ENCODE data around the gene CACNG4.

CACNG4 gene

GRCh38 chr17:67043283-67043682 lies 78.8 kb downstream of the CACNG4 start:
- DNase-seq (ENCODE audit: low read depth): no peak

- no peak for DNase-seq (ENCODE audit: low read depth)
Measured at GRCh38 chr17:67044016-67044772, 79.7 kb downstream of the CACNG4 start, which contains the start of gene CACNG1. Gene CACNG1, plus strand, starts transcription at chr17:67044554. Its CDS starts 107 bp downstream, at chr17:67044661.

DNA sequence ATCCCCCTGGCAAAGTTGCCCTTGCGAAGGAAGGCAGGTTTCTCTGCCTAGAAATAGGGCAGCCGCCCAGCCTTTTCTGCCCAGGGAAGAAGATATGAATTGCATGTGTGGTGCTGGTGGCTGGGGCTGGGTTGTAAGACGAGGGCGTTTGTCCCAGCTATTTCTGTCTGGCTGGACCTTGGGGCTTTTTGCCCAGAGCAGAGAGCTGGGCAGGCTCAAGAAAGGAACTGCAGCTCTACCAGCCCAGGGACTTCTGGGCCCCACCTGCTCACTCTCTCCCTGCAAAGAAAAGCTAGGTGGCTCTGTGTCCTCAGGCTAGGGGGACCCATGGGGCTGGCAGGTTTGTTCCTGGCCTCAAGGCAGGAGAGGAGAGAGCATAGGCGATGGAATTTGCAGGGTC lies 80.4 kb downstream of the CACNG4 start:
- DNase-seq (ENCODE audit: low read depth): no peak

GRCh38 chr17:67046398-67046797 lies 81.9 kb downstream of the CACNG4 start:
- no peak for DNase-seq (ENCODE audit: low read depth)

DNA sequence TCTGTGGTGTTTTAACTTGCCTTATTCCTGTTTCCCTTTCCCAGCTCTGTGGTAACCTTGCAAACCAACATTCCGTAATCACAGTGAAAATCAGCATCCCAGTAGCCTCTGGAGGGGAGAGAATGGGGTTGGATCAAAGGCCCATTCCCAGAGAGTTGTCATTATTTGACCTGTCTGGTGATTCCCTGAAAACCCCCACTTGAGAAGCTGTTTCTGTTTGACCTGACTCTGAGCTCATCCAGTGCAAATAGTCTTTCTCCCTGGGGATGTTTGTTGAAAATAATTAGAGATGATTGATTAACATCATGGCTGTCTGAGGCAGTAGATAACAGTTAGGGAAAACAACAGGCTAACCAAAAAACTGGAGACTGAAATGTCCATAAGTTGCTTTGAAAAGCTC lies 82.9 kb downstream of the CACNG4 start:
- DNase-seq (ENCODE audit: low read depth): no peak

DNA sequence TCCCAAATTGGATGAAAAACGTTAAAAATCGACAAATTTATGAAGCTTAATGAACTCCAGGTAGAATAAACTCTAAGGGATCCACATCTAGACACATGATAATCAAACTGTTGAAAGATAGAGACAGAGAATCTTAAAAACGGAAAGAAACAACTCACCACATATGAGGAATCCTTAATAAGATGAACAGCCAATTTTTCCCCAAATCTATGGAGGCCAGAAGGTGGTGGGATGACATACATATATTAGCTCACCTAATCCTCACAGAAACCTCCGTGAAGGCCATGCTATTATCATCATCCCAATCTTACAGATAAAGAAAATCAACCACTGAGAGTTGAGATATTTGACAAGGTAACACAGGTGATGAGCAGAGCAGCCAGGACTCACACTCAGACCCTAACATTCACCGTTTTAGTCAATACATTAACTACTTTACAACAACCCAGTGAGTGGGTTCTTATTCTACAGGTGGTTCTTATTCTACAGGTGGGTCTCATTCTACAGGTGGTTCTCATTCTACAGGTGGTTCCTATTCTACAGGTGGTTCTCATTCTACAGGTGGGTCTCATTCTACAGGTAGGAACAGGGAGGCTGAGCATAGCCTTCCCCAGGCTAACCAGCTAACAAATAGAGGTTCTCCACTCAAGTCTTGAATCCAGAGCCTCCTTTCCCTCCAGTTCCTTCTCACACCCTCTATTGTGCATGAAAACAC lies 84.7 kb downstream of the CACNG4 start:
- no peak for DNase-seq (ENCODE audit: low read depth)

DNA sequence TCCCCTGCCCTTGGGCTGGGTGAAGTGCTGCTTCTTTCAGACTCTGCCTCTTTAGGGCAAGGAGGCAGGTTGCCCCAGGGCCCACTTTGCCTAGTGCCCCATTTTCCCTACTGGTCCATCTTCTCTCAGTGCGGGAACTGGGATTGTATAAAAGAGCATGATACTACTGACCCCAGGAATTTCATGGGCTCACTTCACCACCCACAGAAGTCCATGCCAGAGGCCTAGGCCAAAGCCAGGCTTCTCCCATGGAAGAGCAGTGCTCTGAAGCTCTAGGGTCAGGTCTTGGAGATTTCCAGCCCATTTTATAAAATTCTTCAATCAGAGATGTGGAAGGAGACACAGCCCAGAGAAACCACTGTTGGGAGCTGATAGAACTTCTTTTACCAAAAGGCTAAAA lies 85.6 kb downstream of the CACNG4 start:
- DNase-seq (ENCODE audit: low read depth): no peak

DNA sequence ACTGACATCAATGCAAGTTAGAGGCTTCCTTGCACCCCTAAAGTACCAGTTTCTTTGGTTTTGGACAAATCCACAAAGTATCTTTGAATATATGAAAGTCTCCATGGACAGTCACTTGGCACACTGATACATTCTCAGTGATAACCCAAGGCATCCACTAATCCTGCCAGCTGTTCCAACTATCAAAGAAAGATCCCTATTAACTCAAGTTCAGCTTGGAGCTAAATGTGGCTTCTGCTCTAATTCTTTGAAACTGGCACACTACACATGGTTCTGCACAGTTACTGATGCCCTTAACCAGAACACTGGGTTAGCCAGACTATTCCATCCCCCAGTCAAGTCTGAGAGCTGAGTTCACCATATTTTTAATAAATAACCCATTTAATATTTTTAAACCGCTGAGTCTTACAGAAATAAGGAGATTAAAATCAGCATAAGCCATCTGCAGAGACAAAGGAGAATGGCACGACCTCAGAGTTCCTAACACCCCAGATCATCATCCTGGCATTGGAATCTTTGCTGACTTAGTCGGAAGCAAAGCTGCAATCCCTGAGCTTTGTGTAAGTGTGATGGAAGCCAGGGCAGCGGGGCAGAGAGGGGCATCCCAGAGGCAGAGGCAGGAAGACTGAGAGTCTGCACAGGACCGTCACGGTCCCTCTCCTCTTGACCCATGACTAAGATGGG lies 86.1 kb downstream of the CACNG4 start:
- no peak for DNase-seq (ENCODE audit: low read depth)

GRCh38 chr17:67051155-67051538 lies 86.6 kb downstream of the CACNG4 start:
- DNase-seq (ENCODE audit: low read depth): no peak

DNA sequence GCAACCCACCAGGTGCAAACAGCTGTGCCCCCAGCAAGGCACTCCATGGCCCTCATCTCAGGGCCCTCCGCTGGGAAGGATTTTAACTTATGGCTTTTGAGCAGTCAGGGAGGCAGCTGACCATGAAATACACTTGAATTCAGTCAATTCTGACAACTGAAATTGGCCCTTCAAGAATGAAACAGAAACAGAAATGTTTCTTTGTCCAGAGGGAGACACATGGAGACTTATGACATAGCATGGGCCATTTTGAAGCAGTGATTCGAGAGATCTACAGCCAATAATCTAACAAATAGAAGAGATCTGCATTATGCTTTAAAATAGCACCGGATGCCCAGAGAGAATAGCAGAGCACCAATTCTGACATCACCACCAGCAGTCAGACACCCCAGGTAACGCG lies 87.3 kb downstream of the CACNG4 start:
- no peak for DNase-seq (ENCODE audit: low read depth)

GRCh38 chr17:67052720-67053437 lies 88.4 kb downstream of the CACNG4 start:
- no peak for DNase-seq (ENCODE audit: low read depth)

DNA sequence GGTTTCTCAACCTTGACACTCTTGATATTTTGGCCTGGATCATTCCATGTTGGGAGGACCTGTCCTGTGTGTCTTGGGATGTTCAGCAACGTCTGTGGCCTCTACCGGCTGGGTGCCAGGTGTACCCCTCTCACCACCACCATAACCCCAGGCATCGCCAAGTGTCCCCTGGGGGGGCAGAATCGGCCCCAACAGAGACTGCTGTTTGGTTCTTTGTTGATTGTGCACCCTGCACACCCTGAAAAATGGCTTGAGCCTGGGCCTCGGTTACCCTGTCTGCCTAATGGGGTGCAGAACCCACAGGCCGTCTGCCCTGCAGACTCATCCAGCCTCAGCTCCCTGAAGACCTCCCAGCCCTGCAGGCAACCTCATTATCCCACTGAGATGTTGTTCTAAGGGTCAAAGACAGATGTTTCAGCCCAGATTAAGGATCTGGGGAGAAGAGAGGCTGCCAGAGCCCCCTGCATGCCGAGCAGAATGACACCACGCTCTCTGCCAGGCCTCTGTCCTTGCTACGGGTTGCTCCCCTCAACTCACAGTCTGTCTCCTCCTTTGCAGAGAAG lies 89.0 kb downstream of the CACNG4 start:
- no peak for DNase-seq (ENCODE audit: low read depth)

- no peak for DNase-seq (ENCODE audit: low read depth)
Measured at GRCh38 chr17:67054011-67054591, 89.6 kb downstream of the CACNG4 start.

DNA sequence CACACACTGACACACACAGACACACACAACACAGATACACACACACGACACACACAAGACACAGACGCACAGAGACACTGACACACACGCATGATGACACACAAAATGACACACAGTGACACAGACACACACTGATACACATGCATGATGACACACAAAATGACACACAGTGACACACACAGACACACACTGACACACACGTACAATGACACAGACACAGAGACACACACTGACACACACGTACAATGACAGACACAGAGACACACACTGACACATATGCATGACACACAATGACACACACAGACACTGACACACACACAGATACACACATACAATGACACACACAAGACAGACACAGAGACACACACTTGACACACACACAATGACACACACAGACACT lies 90.1 kb downstream of the CACNG4 start:
- no peak for DNase-seq (ENCODE audit: low read depth)

- no peak for DNase-seq (ENCODE audit: low read depth)
Measured at GRCh38 chr17:67055041-67055443, 90.5 kb downstream of the CACNG4 start.

DNA sequence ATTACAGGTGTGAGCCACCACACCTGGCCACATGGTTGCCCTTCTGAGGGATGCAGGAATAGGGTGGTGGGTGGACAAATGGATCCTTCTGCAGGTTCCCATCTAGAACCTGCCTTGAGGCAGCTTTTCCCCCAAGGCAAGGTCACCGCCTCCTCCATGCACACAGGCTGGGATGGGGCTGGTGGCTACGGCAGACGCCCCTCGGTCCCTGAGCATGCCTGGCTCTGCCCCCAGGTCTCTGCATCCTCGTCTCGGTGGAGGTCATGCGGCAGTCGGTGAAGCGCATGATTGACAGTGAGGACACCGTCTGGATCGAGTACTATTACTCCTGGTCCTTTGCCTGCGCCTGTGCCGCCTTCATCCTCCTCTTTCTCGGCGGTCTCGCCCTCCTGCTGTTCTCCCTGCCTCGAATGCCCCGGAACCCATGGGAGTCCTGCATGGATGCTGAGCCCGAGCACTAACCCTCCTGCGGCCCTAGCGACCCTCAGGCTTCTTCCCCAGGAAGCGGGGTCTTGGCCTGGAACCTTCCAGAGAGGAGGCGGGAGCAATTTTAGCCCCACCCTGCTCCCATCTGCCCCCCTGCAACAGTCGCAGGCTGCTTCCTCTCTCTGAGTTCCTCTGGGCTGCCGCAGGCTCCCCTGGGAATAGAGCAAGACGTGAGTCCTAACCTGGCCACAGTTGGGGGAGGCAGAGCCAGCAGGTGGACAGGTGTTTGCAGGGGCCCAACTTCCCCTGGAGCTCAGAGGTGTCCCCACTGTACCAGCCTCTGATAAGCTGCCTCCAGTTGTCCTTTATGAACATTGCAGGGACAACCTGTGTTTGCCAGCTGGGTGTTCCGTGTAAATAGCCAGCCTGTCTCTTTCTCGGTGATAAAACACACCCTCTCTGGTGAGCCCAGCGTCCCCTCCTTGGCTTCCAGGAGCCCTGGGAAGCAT lies 91.6 kb downstream of the CACNG4 start:
- no peak for DNase-seq (ENCODE audit: low read depth)

DNA sequence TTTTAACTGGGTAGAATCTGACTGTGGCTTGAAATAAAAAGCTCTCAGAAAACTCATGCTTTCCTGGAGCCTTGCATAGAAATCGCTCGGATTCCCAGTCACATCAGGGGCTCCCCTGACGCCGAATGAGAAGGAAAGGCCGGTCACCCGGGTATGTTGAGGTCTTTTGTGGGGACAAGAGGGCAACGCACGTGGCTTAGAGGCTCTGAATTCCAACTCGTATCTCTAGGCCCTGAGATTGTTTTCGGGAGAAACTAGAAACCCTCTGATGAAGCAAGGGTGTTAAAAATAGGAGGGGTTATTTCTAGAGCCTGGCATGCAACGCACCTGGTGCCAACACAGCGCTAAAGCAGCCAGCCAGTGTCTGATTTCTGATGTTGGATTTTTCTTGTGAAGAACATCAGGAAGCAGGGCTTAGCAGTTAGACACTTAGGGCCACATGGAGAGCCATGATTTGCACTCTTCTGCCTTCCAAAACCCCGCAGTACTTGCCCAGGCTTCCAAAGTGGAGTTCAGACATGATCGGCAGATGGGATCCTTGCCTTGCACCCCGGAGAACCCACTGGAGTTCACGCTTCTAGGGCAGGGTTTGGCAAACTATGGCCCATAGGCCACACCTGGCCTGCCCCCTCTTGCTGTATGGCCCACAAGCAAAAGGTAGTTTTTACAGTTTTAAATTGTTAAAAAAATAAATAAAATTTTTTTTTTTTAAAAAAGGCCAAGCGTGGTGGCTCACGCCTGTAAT lies 92.4 kb downstream of the CACNG4 start:
- DNase-seq (ENCODE audit: low read depth): no peak

GRCh38 chr17:67058036-67058435 lies 93.5 kb downstream of the CACNG4 start:
- no peak for DNase-seq (ENCODE audit: low read depth)

GRCh38 chr17:67059372-67059771 lies 94.9 kb downstream of the CACNG4 start:
- DNase-seq (ENCODE audit: low read depth): no peak

GRCh38 chr17:67063141-67063540 lies 98.6 kb downstream of the CACNG4 start:
- no peak for DNase-seq (ENCODE audit: low read depth)

Measured in activated T-cell treated with anti-CD3 and anti-CD28 coated beads for 1 hour (primary cell).